ENCODE data around the gene SLC15A4.

SLC15A4 gene

GRCh38 chr12:128800606-128801005 lies 23.2 kb downstream of the SLC15A4 start:
- Histone ChIP-seq H3K9me3 (ENCODE audit: control extremely low read depth in 1 of 5, control insufficient read depth in 4 of 5, insufficient read depth in 2 of 5, low read depth in 1 of 5, low read length in 4 of 5) (peaks cover 0 to 8% (median 0%) of the 10 kb centered on the region in 5 experiments), H3K36me3 (ENCODE audit: control insufficient read depth in 4 of 4, insufficient read depth in 4 of 4, low read length in 3 of 4) (peaks cover 11 to 75% (median 52%) of the 10 kb centered on the region in 4 experiments), H3K27me3 (replicated peaks in 2 of 5; ENCODE audit: control insufficient read depth in 4 of 5, insufficient read depth in 5 of 5, low read length in 4 of 5) (no peaks in the 10 kb centered on the region), H3K4me3 (ENCODE audit: control insufficient read depth in 1 of 7, extremely low read depth in 1 of 7, insufficient read depth in 4 of 7, low read depth in 2 of 7, low read length in 6 of 7) (no peak overlapping the region), H3K27ac (ENCODE audit: insufficient read depth in 1 of 2, low read depth in 1 of 2, low read length in 2 of 2, poor library complexity in 1 of 2, severe bottlenecking in 2 of 2) (no peak overlapping the region), H3K4me1 (ENCODE audit: control extremely low read depth in 1 of 4, control insufficient read depth in 4 of 4, insufficient read depth in 4 of 4, low read length in 3 of 4) (peaks cover 0 to 20% (median 12%) of the 10 kb centered on the region in 4 experiments)
- ChIA-PET POLR2A (no interaction called here), CTCF (interaction anchor here (1.1 kb wide), 1 partner anchor 28 kb away, joined by 3 read pairs; no protein-coding TSS in a partner anchor)
- WGBS (ENCODE audit: insufficient coverage) = 94% methylated on average over 11 of the region's 14 CpGs
- no peak for DNase-seq

GRCh38 chr12:128798571-128799341 lies 25.0 kb downstream of the SLC15A4 start:
- no peak overlapping the region for H3K4me3 ChIP-seq (ENCODE audit: control insufficient read depth in 1 of 7, extremely low read depth in 1 of 7, insufficient read depth in 4 of 7, low read depth in 2 of 7, low read length in 6 of 7)
- peaks cover 8 to 66% (median 48%) of the 10 kb centered on the region in 4 experiments for H3K36me3 ChIP-seq (ENCODE audit: control insufficient read depth in 4 of 4, insufficient read depth in 4 of 4, low read length in 3 of 4)
- WGBS (ENCODE audit: insufficient coverage) = 93% methylated on average over 20 of the region's 22 CpGs
- H3K27me3 ChIP-seq (replicated peaks in 2 of 5; ENCODE audit: control insufficient read depth in 4 of 5, insufficient read depth in 5 of 5, low read length in 4 of 5) = no peaks in the 10 kb centered on the region
- CTCF ChIA-PET = interaction anchor here (1.0 to 2.5 kb wide), 4 partner anchors 8 to 17 kb away, joined by 3 to 14 read pairs (median 5); no protein-coding TSS in a partner anchor
- H3K27ac ChIP-seq (ENCODE audit: insufficient read depth in 1 of 2, low read depth in 1 of 2, low read length in 2 of 2, poor library complexity in 1 of 2, severe bottlenecking in 2 of 2) = no peak overlapping the region
- POLR2A ChIA-PET = no interaction called here
- H3K4me1 ChIP-seq (ENCODE audit: control extremely low read depth in 1 of 4, control insufficient read depth in 4 of 4, insufficient read depth in 4 of 4, low read length in 3 of 4) = peaks cover 6 to 37% (median 29%) of the 10 kb centered on the region in 4 experiments
- H3K9me3 ChIP-seq (ENCODE audit: control extremely low read depth in 1 of 5, control insufficient read depth in 4 of 5, insufficient read depth in 2 of 5, low read depth in 1 of 5, low read length in 4 of 5) = peaks cover 0 to under 1% (median 0%) of the 10 kb centered on the region in 5 experiments
- no peak for DNase-seq

- peak in 2 of 3 donors; percentile 52 to 65 for DNase-seq
- 79% methylated on average over 12 of the region's 20 CpGs for WGBS (ENCODE audit: insufficient coverage)
- ChIA-PET CTCF (interaction anchor here (0.6 to 2.5 kb wide), 3 partner anchors 9 to 44 kb away, joined by 3 to 14 read pairs (median 3); no protein-coding TSS in a partner anchor), POLR2A (no interaction called here)
- Histone ChIP-seq H3K27me3 (replicated peaks in 2 of 5; ENCODE audit: control insufficient read depth in 4 of 5, insufficient read depth in 5 of 5, low read length in 4 of 5) (no peaks in the 10 kb centered on the region), H3K9me3 (ENCODE audit: control extremely low read depth in 1 of 5, control insufficient read depth in 4 of 5, insufficient read depth in 2 of 5, low read depth in 1 of 5, low read length in 4 of 5) (no peaks in the 10 kb centered on the region), H3K36me3 (ENCODE audit: control insufficient read depth in 4 of 4, insufficient read depth in 4 of 4, low read length in 3 of 4) (peaks cover 8 to 74% (median 52%) of the 10 kb centered on the region in 4 experiments), H3K4me1 (ENCODE audit: control extremely low read depth in 1 of 4, control insufficient read depth in 4 of 4, insufficient read depth in 4 of 4, low read length in 3 of 4) (peaks cover 6 to 46% (median 35%) of the 10 kb centered on the region in 4 experiments), H3K27ac (ENCODE audit: insufficient read depth in 1 of 2, low read depth in 1 of 2, low read length in 2 of 2, poor library complexity in 1 of 2, severe bottlenecking in 2 of 2) (peak overlapping the region in 1 of 2 experiments; percentile 20), H3K4me3 (ENCODE audit: control insufficient read depth in 1 of 7, extremely low read depth in 1 of 7, insufficient read depth in 4 of 7, low read depth in 2 of 7, low read length in 6 of 7) (no peak overlapping the region)
These were observed 26.3 kb downstream of the SLC15A4 start for GRCh38 chr12:128797119-128798118.

GRCh38 chr12:128796439-128797118 lies 27.2 kb downstream of the SLC15A4 start:
- ChIA-PET CTCF (interaction anchor here (2.5 kb wide), 1 partner anchor 10 kb away, joined by 14 read pairs; no protein-coding TSS in a partner anchor), POLR2A (no interaction called here)
- H3K27ac ChIP-seq (ENCODE audit: insufficient read depth in 1 of 2, low read depth in 1 of 2, low read length in 2 of 2, poor library complexity in 1 of 2, severe bottlenecking in 2 of 2) = no peak overlapping the region
- no peak for DNase-seq
- H3K4me1 ChIP-seq (ENCODE audit: control extremely low read depth in 1 of 4, control insufficient read depth in 4 of 4, insufficient read depth in 4 of 4, low read length in 3 of 4) = peaks cover 6 to 47% (median 35%) of the 10 kb centered on the region in 4 experiments
- no peaks in the 10 kb centered on the region for H3K9me3 ChIP-seq (ENCODE audit: control extremely low read depth in 1 of 5, control insufficient read depth in 4 of 5, insufficient read depth in 2 of 5, low read depth in 1 of 5, low read length in 4 of 5)
- WGBS (ENCODE audit: insufficient coverage) = 93% methylated on average over 19 of the region's 19 CpGs
- peaks cover 8 to 75% (median 54%) of the 10 kb centered on the region in 4 experiments for H3K36me3 ChIP-seq (ENCODE audit: control insufficient read depth in 4 of 4, insufficient read depth in 4 of 4, low read length in 3 of 4)
- H3K27me3 ChIP-seq (replicated peaks in 2 of 5; ENCODE audit: control insufficient read depth in 4 of 5, insufficient read depth in 5 of 5, low read length in 4 of 5) = no peaks in the 10 kb centered on the region
- H3K4me3 ChIP-seq (ENCODE audit: control insufficient read depth in 1 of 7, extremely low read depth in 1 of 7, insufficient read depth in 4 of 7, low read depth in 2 of 7, low read length in 6 of 7) = no peak overlapping the region

GRCh38 chr12:128795530-128796361 lies 28.0 kb downstream of the SLC15A4 start:
- Histone ChIP-seq H3K27ac (ENCODE audit: insufficient read depth in 1 of 2, low read depth in 1 of 2, low read length in 2 of 2, poor library complexity in 1 of 2, severe bottlenecking in 2 of 2) (no peak overlapping the region), H3K9me3 (ENCODE audit: control extremely low read depth in 1 of 5, control insufficient read depth in 4 of 5, insufficient read depth in 2 of 5, low read depth in 1 of 5, low read length in 4 of 5) (no peaks in the 10 kb centered on the region), H3K27me3 (replicated peaks in 2 of 5; ENCODE audit: control insufficient read depth in 4 of 5, insufficient read depth in 5 of 5, low read length in 4 of 5) (no peaks in the 10 kb centered on the region), H3K4me1 (ENCODE audit: control extremely low read depth in 1 of 4, control insufficient read depth in 4 of 4, insufficient read depth in 4 of 4, low read length in 3 of 4) (peaks cover 6 to 47% (median 35%) of the 10 kb centered on the region in 4 experiments), H3K36me3 (ENCODE audit: control insufficient read depth in 4 of 4, insufficient read depth in 4 of 4, low read length in 3 of 4) (peaks cover 5 to 75% (median 54%) of the 10 kb centered on the region in 4 experiments), H3K4me3 (ENCODE audit: control insufficient read depth in 1 of 7, extremely low read depth in 1 of 7, insufficient read depth in 4 of 7, low read depth in 2 of 7, low read length in 6 of 7) (peak overlapping the region in 3 of 7 experiments; percentile 3 to 23 (median 23))
- ChIA-PET CTCF (interaction anchor here (1.5 kb wide), 1 partner anchor 14 kb away, joined by 3 read pairs; no protein-coding TSS in a partner anchor), POLR2A (no interaction called here)
- WGBS (ENCODE audit: insufficient coverage) = 84% methylated on average over 26 of the region's 30 CpGs
- peak in 2 of 3 donors; percentile 19 to 24 for DNase-seq
